WTC11 (cell line): ENCODE measurements around the gene FAM3D. TPM values are rescaled to one million over a fixed set of nuclear protein-coding genes. Genes with fewer than 3 reads are reported as not detected.

ENCODE experiments used
- ATAC-seq: fragments of 200-7000 bp; cut with Tn5 transposase; 2 replicates; pipeline ENCODE4 v1.10.0; 2021; ENCODE audit warnings: mild to moderate bottlenecking, moderate library complexity
- CTCF ChIA-PET: fragments of 300-600 bp; sonication (Branson Sonifier 250); formaldehyde crosslinking; loops from one replicate; lab custom pipeline; 2021; ENCODE audit warnings: antibody characterized with exemption; lab: Charles Lee
- POLR2A ChIA-PET: fragments of 350-600 bp; sonication (Branson Sonifier 250); formaldehyde crosslinking; loops from one replicate; lab custom pipeline; 2021; ENCODE audit warnings: antibody characterized with exemption; lab: Charles Lee
- DNase-seq: peaks from one replicate; pipeline ENCODE4 v3.0.0; 2021; ENCODE audit warnings: low spot score
- H3K27ac Mint-ChIP-seq: 2 replicates; pipeline ENCODE4 v1.8.0; 2021; ENCODE audit warnings: mixed read lengths
- H3K27me3 Mint-ChIP-seq: 2 replicates; pipeline ENCODE4 v1.8.0; 2021; ENCODE audit warnings: low read depth, mild to moderate bottlenecking, moderate library complexity, mixed read lengths
- H3K36me3 Mint-ChIP-seq: 2 replicates; pipeline ENCODE4 v1.8.0; 2021; ENCODE audit warnings: mixed read lengths
- H3K4me1 Mint-ChIP-seq: 2 replicates; pipeline ENCODE4 v1.8.0; 2022; ENCODE audit warnings: mixed read lengths
- H3K4me3 Mint-ChIP-seq: 2 replicates; pipeline ENCODE4 v1.8.0; 2021; ENCODE audit warnings: mild to moderate bottlenecking, moderate library complexity, mixed read lengths
- H3K9me3 Mint-ChIP-seq: 2 replicates; pipeline ENCODE4 v1.8.0; 2021; ENCODE audit warnings: mixed read lengths
- ELF4 ChIP-seq: sonication (generic); formaldehyde crosslinking; IDR thresholded peaks from 2 replicates; pipeline ENCODE4 v1.8.1; 2022; ENCODE audit warnings: low read depth, mild to moderate bottlenecking, moderate library complexity, missing genetic modification reagents
- ETV6 ChIP-seq: sonication (generic); formaldehyde crosslinking; IDR thresholded peaks from 2 replicates; pipeline ENCODE4 v1.8.1; 2022; ENCODE audit warnings: mild to moderate bottlenecking, missing genetic modification reagents
- FOXP1 ChIP-seq: sonication (generic); formaldehyde crosslinking; IDR thresholded peaks from 2 replicates; pipeline ENCODE4 v1.8.0; 2022; ENCODE audit warnings: missing genetic modification reagents, mild to moderate bottlenecking, moderate library complexity, borderline replicate concordance
- IRF2 ChIP-seq: sonication (generic); formaldehyde crosslinking; IDR thresholded peaks from 2 replicates; pipeline ENCODE4 v1.8.0; 2022; ENCODE audit warnings: low read depth, missing genetic modification reagents, borderline replicate concordance
- JAZF1 ChIP-seq: fragments of 250-450 bp; sonication (Bioruptor Pico); IDR thresholded peaks from 2 replicates; pipeline ENCODE4 v1.9.0; 2021; ENCODE audit warnings: moderate library complexity, mild to moderate bottlenecking, inconsistent platforms
- MYBL2 ChIP-seq: sonication (generic); formaldehyde crosslinking; IDR thresholded peaks from 2 replicates; pipeline ENCODE4 v1.8.1; 2023; ENCODE audit warnings: mild to moderate bottlenecking, moderate library complexity, missing genetic modification reagents
- NFYB ChIP-seq: sonication (generic); formaldehyde crosslinking; conservative IDR thresholded peaks from 2 replicates; pipeline ENCODE4 v1.8.0; 2022; ENCODE audit warnings: low read depth, missing genetic modification reagents
- NR1H2 ChIP-seq: sonication (generic); formaldehyde crosslinking; IDR thresholded peaks from 2 replicates; pipeline ENCODE4 v1.9.0; 2021; ENCODE audit warnings: mild to moderate bottlenecking, moderate library complexity, missing genetic modification reagents
- NR2C2 ChIP-seq: sonication (generic); formaldehyde crosslinking; IDR thresholded peaks from 2 replicates; pipeline ENCODE4 v1.8.0; 2022; ENCODE audit warnings: mild to moderate bottlenecking, missing genetic modification reagents
- NR3C1 ChIP-seq: sonication (generic); formaldehyde crosslinking; conservative IDR thresholded peaks from 2 replicates; pipeline ENCODE4 v1.8.1; 2023; ENCODE audit warnings: low read depth, mild to moderate bottlenecking, missing genetic modification reagents
- OVOL2 ChIP-seq: fragments of 250-450 bp; sonication (Bioruptor Pico); IDR thresholded peaks from 2 replicates; pipeline ENCODE4 v1.9.0; 2021; ENCODE audit warnings: mild to moderate bottlenecking, borderline replicate concordance
- PRRX2 ChIP-seq: fragments of 250-450 bp; sonication (Bioruptor Pico); IDR thresholded peaks from 2 replicates; pipeline ENCODE4 v1.8.0; 2021; ENCODE audit warnings: mild to moderate bottlenecking
- RELA ChIP-seq: sonication (generic); formaldehyde crosslinking; IDR thresholded peaks from 2 replicates; pipeline ENCODE4 v1.8.1; 2022; ENCODE audit warnings: missing genetic modification reagents, mild to moderate bottlenecking, borderline replicate concordance
- SP1 ChIP-seq: sonication (generic); formaldehyde crosslinking; conservative IDR thresholded peaks from 2 replicates; pipeline ENCODE4 v1.8.1; 2022; ENCODE audit warnings: missing genetic modification reagents
- TCF7 ChIP-seq: sonication (generic); formaldehyde crosslinking; IDR thresholded peaks from 2 replicates; pipeline ENCODE4 v1.8.0; 2022; ENCODE audit warnings: mild to moderate bottlenecking, low read depth, missing genetic modification reagents, moderate library complexity
- ZNF219 ChIP-seq: sonication (generic); formaldehyde crosslinking; IDR thresholded peaks from 2 replicates; pipeline ENCODE4 v1.8.0; 2023; ENCODE audit warnings: missing genetic modification reagents, mild to moderate bottlenecking, borderline replicate concordance
- ZNF396 ChIP-seq: fragments of 250-450 bp; sonication (Bioruptor Pico); IDR thresholded peaks from 2 replicates; pipeline ENCODE4 v1.8.0; 2021; ENCODE audit warnings: mild to moderate bottlenecking, moderate library complexity, borderline replicate concordance
- ZNF423 ChIP-seq: fragments of 250-450 bp; sonication (Bioruptor Pico); IDR thresholded peaks from 2 replicates; pipeline ENCODE4 v2.1.2; 2022; ENCODE audit warnings: mild to moderate bottlenecking, moderate library complexity
- ZNF671 ChIP-seq: fragments of 250-450 bp; sonication (Bioruptor Pico); IDR thresholded peaks from 2 replicates; pipeline ENCODE4 v1.8.0; 2021; ENCODE audit warnings: mild to moderate bottlenecking
- total RNA-seq: library from RNA; stranded (reverse); gene quantifications from 3 replicates; pipeline ENCODE4 v1.2.3, GENCODE V29; 2021
- TF ChIP-seq, protein P1 (sequence below): fragments of 250-450 bp; sonication (Bioruptor Pico); IDR thresholded peaks from 2 replicates; pipeline ENCODE4 v1.9.0; 2021; ENCODE audit warnings: moderate library complexity, mild to moderate bottlenecking, inconsistent platforms, borderline replicate concordance
- TF ChIP-seq, protein P2 (sequence below): sonication (generic); formaldehyde crosslinking; IDR thresholded peaks from 2 replicates; pipeline ENCODE4 v1.8.1; 2023; ENCODE audit warnings: mild to moderate bottlenecking, missing genetic modification reagents, borderline replicate concordance
- TF ChIP-seq, protein P3 (sequence below): sonication (generic); formaldehyde crosslinking; IDR thresholded peaks from 2 replicates; pipeline ENCODE4 v1.8.1; 2022; ENCODE audit warnings: missing genetic modification reagents, borderline replicate concordance
- TF ChIP-seq, protein P4 (sequence below): sonication (generic); formaldehyde crosslinking; IDR thresholded peaks from 2 replicates; pipeline ENCODE4 v1.8.0; 2022; ENCODE audit warnings: mild to moderate bottlenecking, missing genetic modification reagents
- TF ChIP-seq, protein P5 (sequence below): fragments of 250-450 bp; sonication (Bioruptor Pico); conservative IDR thresholded peaks from 2 replicates; pipeline ENCODE4 v1.9.0; 2021; ENCODE audit warnings: mild to moderate bottlenecking
- TF ChIP-seq, protein P6 (sequence below): fragments of 250-450 bp; sonication (Bioruptor Pico); IDR thresholded peaks from 2 replicates; pipeline ENCODE4 v2.1.2; 2022; ENCODE audit warnings: mild to moderate bottlenecking, moderate library complexity

The FAM3D gene
- total RNA-seq, 1 experiment from 2014 or later: 0.66 TPM

DNA sequence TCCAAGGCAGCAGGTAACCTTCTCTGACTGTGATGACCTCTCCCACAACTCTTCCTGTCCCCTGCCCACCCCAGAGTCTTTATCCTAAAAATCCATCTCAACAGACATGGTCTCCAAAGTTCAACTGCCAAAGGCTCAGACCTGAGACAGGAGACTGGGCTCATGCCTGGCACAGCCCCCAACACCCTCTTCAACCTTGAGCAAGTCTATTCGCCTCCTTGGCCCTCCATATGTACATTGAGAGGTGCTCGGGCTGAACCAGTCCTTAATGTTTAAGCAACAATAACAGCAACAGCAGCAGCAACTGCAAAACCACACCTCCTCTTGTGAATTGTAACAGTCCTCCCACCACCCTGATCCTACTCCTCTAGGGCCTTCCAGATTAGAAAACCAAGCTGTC is 9.9 kb downstream of the FAM3D start:
- DNase-seq (no peak), ATAC-seq (no peak)
- Mint-ChIP-seq H3K4me1 (peaks cover 7% of the 10 kb centered on the region), H3K36me3 (no peaks in the 10 kb centered on the region), H3K27ac (no peak overlapping the region), H3K4me3 (no peak overlapping the region), H3K9me3 (peaks cover 11% of the 10 kb centered on the region; the same call in 1 of the 2 replicates), H3K27me3 (peaks cover 7% of the 10 kb centered on the region; the same call in 1 of the 2 replicates)
- ChIA-PET POLR2A (no interaction called here), CTCF (no interaction called here)
- TF ChIP-seq NR1H2 (CRISPR knock-in tag) (no peak), ZNF219 (no peak), PRRX2 (CRISPR knock-in tag) (no peak), ZNF396 (CRISPR knock-in tag) (no peak), RELA (CRISPR knock-in tag) (no peak), OVOL2 (CRISPR knock-in tag) (no peak), NR3C1 (no peak), ELF4 (no peak), ETV6 (CRISPR knock-in tag) (no peak), FOXP1 (CRISPR knock-in tag) (no peak), IRF2 (no peak), TCF7 (CRISPR knock-in tag) (no peak), MYBL2 (no peak)
- TF ChIP-seq, protein P1, sequence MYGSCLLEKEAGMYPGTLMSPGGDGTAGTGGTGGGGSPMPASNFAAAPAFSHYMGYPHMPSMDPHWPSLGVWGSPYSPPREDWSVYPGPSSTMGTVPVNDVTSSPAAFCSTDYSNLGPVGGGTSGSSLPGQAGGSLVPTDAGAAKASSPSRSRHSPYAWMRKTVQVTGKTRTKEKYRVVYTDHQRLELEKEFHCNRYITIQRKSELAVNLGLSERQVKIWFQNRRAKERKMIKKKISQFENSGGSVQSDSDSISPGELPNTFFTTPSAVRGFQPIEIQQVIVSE: no peak
- TF ChIP-seq, protein P2, sequence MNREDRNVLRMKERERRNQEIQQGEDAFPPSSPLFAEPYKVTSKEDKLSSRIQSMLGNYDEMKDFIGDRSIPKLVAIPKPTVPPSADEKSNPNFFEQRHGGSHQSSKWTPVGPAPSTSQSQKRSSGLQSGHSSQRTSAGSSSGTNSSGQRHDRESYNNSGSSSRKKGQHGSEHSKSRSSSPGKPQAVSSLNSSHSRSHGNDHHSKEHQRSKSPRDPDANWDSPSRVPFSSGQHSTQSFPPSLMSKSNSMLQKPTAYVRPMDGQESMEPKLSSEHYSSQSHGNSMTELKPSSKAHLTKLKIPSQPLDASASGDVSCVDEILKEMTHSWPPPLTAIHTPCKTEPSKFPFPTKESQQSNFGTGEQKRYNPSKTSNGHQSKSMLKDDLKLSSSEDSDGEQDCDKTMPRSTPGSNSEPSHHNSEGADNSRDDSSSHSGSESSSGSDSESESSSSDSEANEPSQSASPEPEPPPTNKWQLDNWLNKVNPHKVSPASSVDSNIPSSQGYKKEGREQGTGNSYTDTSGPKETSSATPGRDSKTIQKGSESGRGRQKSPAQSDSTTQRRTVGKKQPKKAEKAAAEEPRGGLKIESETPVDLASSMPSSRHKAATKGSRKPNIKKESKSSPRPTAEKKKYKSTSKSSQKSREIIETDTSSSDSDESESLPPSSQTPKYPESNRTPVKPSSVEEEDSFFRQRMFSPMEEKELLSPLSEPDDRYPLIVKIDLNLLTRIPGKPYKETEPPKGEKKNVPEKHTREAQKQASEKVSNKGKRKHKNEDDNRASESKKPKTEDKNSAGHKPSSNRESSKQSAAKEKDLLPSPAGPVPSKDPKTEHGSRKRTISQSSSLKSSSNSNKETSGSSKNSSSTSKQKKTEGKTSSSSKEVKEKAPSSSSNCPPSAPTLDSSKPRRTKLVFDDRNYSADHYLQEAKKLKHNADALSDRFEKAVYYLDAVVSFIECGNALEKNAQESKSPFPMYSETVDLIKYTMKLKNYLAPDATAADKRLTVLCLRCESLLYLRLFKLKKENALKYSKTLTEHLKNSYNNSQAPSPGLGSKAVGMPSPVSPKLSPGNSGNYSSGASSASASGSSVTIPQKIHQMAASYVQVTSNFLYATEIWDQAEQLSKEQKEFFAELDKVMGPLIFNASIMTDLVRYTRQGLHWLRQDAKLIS (CRISPR knock-in tag): no peak
- TF ChIP-seq, protein P3, sequence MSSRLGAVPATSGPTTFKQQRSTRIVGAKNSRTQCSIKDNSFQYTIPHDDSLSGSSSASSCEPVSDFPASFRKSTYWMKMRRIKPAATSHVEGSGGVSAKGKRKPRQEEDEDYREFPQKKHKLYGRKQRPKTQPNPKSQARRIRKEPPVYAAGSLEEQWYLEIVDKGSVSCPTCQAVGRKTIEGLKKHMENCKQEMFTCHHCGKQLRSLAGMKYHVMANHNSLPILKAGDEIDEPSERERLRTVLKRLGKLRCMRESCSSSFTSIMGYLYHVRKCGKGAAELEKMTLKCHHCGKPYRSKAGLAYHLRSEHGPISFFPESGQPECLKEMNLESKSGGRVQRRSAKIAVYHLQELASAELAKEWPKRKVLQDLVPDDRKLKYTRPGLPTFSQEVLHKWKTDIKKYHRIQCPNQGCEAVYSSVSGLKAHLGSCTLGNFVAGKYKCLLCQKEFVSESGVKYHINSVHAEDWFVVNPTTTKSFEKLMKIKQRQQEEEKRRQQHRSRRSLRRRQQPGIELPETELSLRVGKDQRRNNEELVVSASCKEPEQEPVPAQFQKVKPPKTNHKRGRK (CRISPR knock-in tag): no peak
- TF ChIP-seq, protein P4, sequence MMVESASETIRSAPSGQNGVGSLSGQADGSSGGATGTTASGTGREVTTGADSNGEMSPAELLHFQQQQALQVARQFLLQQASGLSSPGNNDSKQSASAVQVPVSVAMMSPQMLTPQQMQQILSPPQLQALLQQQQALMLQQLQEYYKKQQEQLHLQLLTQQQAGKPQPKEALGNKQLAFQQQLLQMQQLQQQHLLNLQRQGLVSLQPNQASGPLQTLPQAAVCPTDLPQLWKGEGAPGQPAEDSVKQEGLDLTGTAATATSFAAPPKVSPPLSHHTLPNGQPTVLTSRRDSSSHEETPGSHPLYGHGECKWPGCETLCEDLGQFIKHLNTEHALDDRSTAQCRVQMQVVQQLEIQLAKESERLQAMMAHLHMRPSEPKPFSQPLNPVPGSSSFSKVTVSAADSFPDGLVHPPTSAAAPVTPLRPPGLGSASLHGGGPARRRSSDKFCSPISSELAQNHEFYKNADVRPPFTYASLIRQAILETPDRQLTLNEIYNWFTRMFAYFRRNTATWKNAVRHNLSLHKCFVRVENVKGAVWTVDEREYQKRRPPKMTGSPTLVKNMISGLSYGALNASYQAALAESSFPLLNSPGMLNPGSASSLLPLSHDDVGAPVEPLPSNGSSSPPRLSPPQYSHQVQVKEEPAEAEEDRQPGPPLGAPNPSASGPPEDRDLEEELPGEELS (CRISPR knock-in tag): no peak

DNA sequence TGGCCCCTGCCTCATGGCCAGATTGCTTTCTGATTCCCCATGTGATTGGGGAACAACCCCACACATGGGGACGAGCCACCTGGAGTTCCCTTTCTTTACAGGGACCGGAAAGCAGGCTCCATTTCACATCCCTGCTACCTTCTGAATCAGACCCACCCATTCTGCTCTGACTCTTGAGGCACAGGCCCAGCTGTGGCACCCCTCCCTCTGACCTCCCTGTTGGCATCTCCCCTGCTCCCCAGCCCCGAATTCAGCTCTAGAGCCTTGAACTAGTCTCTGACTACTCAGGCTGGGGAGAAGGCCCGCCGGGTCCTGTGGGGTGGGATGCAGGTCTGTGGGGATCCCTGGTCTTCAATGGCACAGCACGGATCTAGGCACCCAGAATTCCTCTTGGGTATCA is 12.1 kb downstream of the FAM3D start:
- Mint-ChIP-seq H3K9me3 (peaks cover 11% of the 10 kb centered on the region; the same call in 1 of the 2 replicates), H3K4me3 (no peak overlapping the region), H3K27ac (no peak overlapping the region), H3K36me3 (no peaks in the 10 kb centered on the region), H3K27me3 (peaks cover 7% of the 10 kb centered on the region; the same call in 1 of the 2 replicates), H3K4me1 (peaks cover 4% of the 10 kb centered on the region)
- ATAC-seq (no peak), DNase-seq (no peak)
- POLR2A ChIA-PET: no interaction called here
- TF ChIP-seq, protein P5, sequence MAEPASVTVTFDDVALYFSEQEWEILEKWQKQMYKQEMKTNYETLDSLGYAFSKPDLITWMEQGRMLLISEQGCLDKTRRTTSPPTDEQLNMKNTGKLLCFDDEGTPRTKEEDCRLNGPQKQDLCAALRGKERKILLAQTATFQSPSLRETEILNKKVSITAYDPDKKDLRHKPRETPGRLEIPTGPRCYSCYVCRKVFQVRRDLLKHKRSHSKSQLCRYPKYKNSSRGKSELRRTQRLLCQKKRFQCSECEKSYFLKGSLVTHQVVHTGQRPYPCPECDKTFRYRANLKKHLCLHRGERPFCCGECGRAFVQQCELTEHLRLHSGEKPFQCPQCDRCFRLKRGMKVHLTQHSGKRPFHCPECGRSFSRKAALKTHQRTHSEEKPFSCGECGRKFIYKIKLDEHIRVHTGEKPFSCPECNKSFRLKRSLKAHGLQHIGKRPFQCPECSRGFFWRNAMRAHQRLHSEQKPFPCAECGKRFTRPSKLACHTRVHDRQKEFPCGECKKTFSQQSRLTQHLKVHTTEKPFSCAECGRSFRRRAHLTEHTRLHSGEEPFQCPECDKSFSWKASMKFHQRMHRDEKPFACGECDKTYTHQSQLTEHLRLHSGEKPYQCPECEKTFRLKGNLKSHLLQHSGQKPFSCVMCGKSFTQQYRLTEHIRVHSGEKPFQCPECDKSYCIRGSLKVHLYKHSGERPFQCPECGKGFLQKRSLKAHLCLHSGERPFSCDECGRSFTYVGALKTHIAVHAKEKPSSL (CRISPR knock-in tag): no peak
- no peak for TF ChIP-seq NR2C2 (CRISPR knock-in tag)
- no peak for TF ChIP-seq NFYB (CRISPR knock-in tag)
- TF ChIP-seq ZNF423 (CRISPR knock-in tag): no peak
- TF ChIP-seq, protein P6, sequence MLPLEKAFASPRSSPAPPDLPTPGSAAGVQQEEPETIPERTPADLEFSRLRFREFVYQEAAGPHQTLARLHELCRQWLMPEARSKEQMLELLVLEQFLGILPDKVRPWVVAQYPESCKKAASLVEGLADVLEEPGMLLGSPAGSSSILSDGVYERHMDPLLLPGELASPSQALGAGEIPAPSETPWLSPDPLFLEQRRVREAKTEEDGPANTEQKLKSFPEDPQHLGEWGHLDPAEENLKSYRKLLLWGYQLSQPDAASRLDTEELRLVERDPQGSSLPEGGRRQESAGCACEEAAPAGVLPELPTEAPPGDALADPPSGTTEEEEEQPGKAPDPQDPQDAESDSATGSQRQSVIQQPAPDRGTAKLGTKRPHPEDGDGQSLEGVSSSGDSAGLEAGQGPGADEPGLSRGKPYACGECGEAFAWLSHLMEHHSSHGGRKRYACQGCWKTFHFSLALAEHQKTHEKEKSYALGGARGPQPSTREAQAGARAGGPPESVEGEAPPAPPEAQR: no peak
- TF ChIP-seq ZNF219: no peak
- no peak for TF ChIP-seq ZNF671 (CRISPR knock-in tag)
- TF ChIP-seq SP1 (CRISPR knock-in tag): no peak
- no peak for TF ChIP-seq JAZF1 (CRISPR knock-in tag)
- CTCF ChIA-PET: no interaction called here
